HG03103 (cell line): ENCODE data around the gene INPP5A.
"Not testable (repeated sequence)": the region's sequence is repeated elsewhere in the genome, so short reads cannot be mapped to it uniquely, and the experiment has no call there.

Experiments
- ATAC-seq: cut with Tn5 transposase; IDR thresholded peaks from one replicate; pipeline ENCODE4 v1.9.1; 2021; ENCODE audit warnings: low read depth; ENCODE audit not compliant: unreplicated experiment

INPP5A gene

DNA sequence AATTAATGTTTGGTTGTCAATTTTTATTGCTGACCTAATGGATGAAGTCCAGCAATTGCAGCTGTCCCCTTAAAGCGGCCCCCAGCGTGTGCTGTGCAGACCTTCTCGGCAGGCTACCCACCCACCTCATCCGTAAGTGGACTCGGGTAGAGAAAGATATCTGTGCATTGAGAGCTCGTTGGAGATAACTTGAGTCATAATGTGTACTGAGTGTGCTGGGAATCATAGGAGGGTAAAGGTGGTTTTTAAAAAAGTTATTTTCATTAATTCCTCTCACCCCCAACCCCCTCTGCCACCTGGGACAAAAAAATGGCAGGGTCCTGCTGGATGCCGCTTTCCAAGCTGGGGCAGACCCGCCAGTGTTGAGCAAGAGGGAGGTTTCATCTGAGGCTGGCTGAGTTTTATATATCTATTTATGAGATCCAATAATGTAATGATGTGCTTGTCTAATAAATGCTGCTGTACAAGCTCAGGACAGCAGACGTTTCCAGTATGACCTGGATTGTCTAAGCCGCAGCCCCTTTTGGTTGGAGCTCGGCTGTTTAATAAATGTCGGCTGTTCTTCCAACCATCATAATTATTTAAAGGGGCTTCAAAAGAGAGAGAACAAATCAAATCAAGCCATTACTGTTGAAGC lies 129.2 kb downstream of the INPP5A start:
- no peak for ATAC-seq

DNA sequence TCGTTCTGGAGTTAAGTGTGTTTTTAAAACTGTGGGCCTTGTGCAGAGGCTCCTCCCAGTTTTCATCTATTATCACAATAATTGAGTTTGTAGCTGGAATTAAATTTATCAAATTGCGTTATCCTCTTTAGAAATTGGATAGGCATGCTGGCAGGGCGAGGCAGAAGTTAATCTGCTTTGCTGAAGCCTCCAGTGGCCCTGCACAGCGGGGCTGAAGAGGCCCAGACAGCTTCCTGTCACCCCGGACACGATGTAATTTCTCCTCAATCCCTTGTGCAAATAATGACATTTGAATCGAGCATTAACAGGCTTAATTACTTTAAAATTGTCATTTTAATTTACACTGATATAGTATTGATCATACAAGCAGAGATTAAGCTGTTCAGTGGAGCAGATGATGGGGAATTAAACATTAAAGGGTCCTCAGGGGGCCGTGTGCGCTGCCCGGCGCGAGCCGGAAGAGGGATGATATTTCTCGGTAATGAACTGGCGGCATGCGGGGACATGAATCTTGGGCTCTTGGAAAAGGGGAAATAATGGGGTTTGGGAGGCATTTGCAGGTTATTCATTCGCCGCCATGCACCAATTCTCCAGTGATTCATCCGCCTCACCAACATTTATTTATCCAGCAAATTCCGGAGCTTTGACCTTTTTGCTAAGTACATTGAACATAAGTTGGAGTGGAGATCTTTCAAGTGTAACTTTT lies 129.9 kb downstream of the INPP5A start:
- ATAC-seq: no peak

GRCh38 chr10:132668048-132668394 lies 130.4 kb downstream of the INPP5A start:
- ATAC-seq: no peak

DNA sequence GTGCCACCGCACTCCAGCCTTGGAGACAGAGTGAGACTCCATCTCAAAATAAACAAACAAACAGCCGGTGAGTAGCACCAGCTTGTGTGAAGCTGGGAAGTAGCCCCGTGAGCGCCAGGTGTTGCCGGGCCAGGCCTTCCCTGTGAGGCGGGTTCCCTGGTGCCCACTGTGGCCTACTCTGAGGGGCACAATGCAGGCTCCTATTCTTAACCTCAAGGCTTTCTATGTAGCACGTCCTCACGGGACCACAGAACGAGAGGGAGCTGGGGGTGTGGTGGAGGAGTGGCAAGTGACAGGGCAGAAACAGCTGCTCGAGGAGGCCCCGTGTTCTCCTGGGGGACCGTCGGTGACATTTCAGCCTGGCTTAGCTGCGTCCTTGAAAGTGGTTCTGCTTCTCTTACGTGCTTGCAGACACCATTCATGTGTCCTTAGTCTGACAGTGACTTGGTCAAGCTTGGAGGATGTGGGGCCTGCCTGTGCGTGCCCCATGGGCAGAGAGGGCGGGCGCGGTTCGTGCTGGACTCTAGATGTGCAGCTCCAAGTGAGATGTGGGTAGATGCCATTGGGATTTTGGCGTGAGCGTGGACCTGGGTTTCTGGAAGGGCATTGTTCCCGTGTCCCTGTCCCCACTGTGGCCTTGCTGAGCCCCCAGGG lies 131.7 kb downstream of the INPP5A start:
- ATAC-seq: no peak

DNA sequence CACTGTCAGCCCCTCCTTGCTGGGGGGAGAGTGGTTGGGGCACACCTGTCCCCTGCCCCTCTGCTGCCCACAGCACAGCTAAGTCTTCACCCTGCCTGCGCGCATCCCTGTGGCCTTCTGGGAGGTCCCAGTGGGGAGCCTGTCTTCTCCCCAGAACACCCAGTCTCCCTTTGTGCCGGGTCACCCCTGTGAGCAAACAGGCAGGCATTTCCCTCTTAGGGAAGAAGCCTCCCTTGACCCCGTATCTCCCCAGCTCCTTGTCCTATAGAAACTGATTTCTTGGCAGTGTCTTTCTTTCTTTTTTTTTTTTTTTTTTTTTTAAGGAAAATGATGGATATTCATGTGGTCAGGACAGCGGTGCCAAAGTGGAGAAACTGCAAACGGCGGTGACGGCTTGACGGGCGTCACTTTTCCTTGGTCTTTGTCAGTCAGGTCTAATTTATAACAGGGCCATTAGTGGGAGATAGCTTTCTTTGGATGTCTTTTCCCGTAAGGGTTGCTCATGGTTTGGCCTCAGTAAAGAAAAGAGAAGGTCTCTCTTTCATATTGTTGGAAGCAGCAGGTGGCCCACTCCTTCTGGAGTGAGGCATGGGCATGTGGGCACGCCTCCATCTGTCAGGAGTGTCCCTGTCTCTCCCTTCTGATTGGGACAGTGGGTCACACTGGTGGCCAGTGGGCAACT lies 133.1 kb downstream of the INPP5A start:
- no peak for ATAC-seq

DNA sequence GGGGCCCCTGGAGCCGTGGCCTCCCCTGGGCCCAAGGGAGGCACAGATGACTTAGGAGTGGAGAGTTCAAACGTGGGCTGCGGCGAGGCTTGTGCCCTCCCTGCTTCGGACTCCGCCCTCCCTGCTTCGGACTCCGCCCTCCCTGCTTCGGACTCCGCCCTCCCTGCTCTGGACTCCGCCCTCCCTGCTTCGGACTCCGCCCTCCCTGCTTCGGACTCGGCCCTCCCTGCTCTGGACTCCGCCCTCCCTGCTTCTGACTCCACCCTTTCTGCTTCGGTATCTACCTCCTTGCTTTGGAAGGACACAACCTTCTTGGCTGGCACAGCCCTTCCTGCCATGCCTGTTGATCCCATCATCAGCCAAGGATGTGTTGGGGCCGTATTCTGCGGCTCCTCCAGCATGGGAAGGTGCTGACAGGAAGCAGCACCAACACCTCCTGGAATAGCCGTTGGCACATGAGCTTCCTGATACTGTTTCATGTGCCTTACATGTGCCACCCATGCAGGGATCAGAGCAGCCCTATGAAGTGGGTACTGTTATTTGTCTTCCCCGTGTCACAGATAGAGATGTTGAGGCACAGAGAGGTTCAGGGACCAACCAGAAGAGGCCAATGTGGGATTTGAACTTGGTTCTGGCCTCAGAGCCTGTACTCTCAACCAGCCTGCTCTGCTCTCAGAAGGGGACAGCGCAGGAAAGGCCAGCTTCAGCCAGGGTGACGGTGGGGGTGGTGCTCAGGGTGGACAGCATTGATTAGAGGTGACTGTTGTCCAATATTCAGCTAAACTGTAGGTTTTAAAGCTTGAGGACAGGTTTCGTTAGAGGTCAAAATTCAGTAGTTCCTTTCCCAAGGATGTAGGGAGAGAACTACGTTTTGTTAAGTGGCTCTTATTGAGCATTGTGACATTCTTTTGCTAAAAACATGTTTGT lies 133.9 kb downstream of the INPP5A start:
- ATAC-seq: no peak

- not testable (repeated sequence) for ATAC-seq
Measured at GRCh38 chr10:132673746-132674145, 136.2 kb downstream of the INPP5A start.

DNA sequence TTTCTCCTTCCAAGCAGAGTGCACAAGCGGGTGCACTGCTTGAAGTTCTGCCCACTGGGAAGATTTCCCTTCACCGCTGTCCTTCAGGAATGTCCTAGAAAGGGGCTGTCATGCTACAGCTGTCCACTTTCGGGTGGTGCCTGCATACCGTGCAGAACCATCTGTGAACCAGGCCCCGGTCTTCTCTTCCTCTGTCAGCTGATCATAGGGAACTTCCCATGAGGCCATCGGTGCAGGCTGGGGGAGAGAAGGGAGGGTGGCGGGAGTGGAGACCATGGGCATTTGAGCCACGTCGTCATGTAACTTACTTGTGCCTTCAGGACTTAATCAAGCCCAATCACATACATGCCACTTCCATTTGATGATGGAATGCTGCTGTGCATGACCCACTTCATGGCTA lies 136.7 kb downstream of the INPP5A start:
- ATAC-seq: no peak

- ATAC-seq: no peak
Measured at GRCh38 chr10:132675031-132675740, 137.6 kb downstream of the INPP5A start.

GRCh38 chr10:132676193-132676891 lies 138.8 kb downstream of the INPP5A start:
- no peak for ATAC-seq

- no peak for ATAC-seq
Measured at GRCh38 chr10:132677096-132677472, 139.5 kb downstream of the INPP5A start.

- no peak for ATAC-seq
Measured at GRCh38 chr10:132677473-132678227, 140.1 kb downstream of the INPP5A start.

GRCh38 chr10:132678436-132679216 lies 141.0 kb downstream of the INPP5A start:
- ATAC-seq: no peak

GRCh38 chr10:132679217-132679595 lies 141.6 kb downstream of the INPP5A start:
- no peak for ATAC-seq

DNA sequence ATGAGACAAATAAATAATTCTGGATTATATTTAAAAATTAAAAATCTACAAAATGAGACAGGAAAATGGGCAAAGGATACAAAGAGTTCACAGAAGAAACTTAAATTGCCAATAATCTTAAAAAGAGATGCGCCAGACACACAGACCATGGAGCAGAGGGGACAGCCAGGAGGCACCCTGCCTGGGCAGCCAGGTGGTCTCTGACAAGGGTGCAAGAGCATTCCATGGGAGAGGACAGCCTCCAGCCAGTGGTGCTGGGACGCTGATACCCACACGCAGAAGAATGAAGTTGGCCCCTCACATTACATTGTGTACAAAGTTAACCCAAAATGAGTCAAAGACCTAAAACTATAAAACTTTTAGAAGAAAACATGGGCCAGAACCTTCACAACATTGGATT lies 142.1 kb downstream of the INPP5A start:
- ATAC-seq: no peak

DNA sequence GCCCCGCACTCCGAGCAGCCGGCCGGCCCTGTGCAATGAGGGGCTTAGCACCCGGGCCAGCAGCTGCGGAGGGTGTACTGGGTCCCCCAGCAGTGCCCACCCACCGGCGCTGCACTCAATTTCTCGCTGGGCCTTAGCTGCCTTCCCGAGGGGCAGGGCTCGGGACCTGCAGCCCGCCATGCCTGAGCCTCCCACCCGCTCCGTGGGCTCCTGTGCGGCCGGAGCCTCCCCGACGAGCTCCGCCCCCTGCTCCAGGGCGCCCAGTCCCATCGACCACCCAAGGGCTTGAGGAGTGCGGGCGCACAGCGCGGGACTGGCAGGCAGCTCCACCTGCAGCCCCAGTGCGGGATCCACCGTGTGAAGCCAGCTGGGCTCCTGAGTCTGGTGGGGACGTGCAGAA lies 143.2 kb downstream of the INPP5A start:
- ATAC-seq: not testable (repeated sequence)

DNA sequence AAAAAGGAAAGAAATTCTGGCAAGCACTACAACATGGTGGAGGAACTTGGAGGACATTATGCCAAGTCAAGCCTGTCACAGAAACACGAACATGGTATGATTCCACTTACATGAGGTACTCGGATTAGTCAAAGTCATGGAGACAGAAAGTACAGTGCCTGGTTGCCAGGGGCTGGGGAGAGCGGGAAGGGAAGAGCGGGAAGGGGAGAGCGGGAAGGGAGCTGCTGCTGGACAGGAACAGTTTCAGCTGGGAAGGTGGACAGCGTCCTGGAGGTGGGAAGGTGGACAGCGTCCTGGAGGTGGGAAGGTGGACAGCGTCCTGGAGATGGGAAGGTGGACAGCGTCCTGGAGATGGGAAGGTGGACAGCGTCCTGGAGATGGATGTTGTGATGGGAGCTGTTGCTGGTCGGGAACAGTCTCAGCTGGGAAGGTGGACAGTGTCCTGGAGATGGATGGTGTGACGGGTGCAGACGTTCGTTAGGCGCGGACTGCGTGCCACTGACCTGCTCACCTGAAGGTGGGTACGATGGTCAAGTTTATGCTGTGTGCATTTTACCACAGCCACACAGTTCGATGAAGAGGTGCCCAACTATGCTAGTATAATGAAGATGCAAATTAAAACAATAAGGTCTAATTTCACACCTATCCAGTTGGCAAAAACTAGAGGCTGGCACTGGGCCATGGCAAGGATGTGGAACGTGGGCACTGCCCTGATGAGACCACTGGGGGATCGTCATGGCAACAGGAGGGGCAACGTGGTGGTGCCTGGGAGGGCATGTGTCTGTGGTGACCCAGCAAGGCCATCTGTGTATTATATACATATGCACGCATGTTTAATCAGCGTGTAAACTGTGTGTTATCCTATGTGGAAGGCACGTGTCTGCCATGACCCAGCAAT lies 144.5 kb downstream of the INPP5A start:
- ATAC-seq: no peak
